PFSK-1 (cell line): Measurements from ENCODE around the gene VWCE.

Experiments used
- POLR2AphosphoS5 ChIP-seq: IDR thresholded peaks from 2 replicates; pipeline ENCODE4 v1.6.1; 2012; ENCODE audit warnings: low read depth, mild to moderate bottlenecking, control low read depth, low read length, moderate library complexity
- SIN3A ChIP-seq: IDR thresholded peaks from 2 replicates; pipeline ENCODE4 v1.6.1; 2012; ENCODE audit warnings: mild to moderate bottlenecking, low read length, moderate library complexity, borderline replicate concordance; ENCODE audit not compliant: insufficient read depth

- TF ChIP-seq POLR2AphosphoS5 (no peak), SIN3A (no peak)
Measured at GRCh38 chr11:61315260-61315659, 20.1 kb upstream of the VWCE start.
